Effector CD4-positive, alpha-beta T cell (primary cell): ENCODE results near the gene MCM7.

ENCODE experiments used
- DNase-seq: peaks from one replicate; pipeline ENCODE4 v3.0.0-alpha.2; 2020

MCM7 gene

GRCh38 chr7:100093054-100093453, 8.1 kb downstream of the MCM7 start:
- DNase-seq, result no peak

GRCh38 chr7:100091411-100092181, 9.6 kb downstream of the MCM7 start:
- DNase-seq, result no peak

GRCh38 chr7:100090527-100091410, 10.4 kb downstream of the MCM7 start:
- no peak for DNase-seq

GRCh38 chr7:100089458-100090196, 11.6 kb downstream of the MCM7 start:
- no peak for DNase-seq

- DNase-seq, result peak; percentile 89
These were observed 12.4 kb downstream of the MCM7 start, which contains the start of gene COPS6 for GRCh38 chr7:100088621-100089457. Gene COPS6, plus strand, starts transcription at chr7:100088969. Its CDS starts 22 bp downstream, at chr7:100088991.

GRCh38 chr7:100088095-100088620, 13.0 kb downstream of the MCM7 start:
- DNase-seq, result no peak

- DNase-seq, result no peak
These were observed 14.0 kb downstream of the MCM7 start for GRCh38 chr7:100087055-100087750.

GRCh38 chr7:100085515-100085914, 15.7 kb downstream of the MCM7 start:
- no peak for DNase-seq

GRCh38 chr7:100082978-100083377, 18.2 kb downstream of the MCM7 start:
- no peak for DNase-seq

- DNase-seq, result peak; percentile 97
These were observed 19.6 kb downstream of the MCM7 start, which contains the start of gene ZNF3 for GRCh38 chr7:100081535-100082102. Gene ZNF3, minus strand, starts transcription at chr7:100081723. Its CDS starts 4,366 bp downstream, at chr7:100077357.

GRCh38 chr7:100080907-100081534, 20.2 kb downstream of the MCM7 start:
- no peak for DNase-seq

GRCh38 chr7:100079024-100079560, 22.1 kb downstream of the MCM7 start:
- no peak for DNase-seq

GRCh38 chr7:100077205-100077604, 24.0 kb downstream of the MCM7 start:
- DNase-seq, result no peak

- no peak for DNase-seq
These were observed 25.8 kb downstream of the MCM7 start for GRCh38 chr7:100075418-100075817.

- DNase-seq, result no peak
These were observed 26.4 kb downstream of the MCM7 start for GRCh38 chr7:100074841-100075240.

- no peak for DNase-seq
These were observed 28.7 kb downstream of the MCM7 start for GRCh38 chr7:100072462-100072861.

GRCh38 chr7:100071018-100071723, 30.0 kb downstream of the MCM7 start:
- no peak for DNase-seq

- no peak for DNase-seq
These were observed 31.2 kb downstream of the MCM7 start for GRCh38 chr7:100069991-100070390.

GRCh38 chr7:100066953-100067352, 34.2 kb downstream of the MCM7 start:
- no peak for DNase-seq
